Muscle layer of duodenum (tissue), 2 donors: Measurements from ENCODE around the gene PRDM15.

Source experiments
- H3K27ac ChIP-seq: one replicate; pipeline ENCODE4 v1.7.0; 2013; ENCODE audit warnings: mild to moderate bottlenecking, low read length
- H3K27me3 ChIP-seq: one replicate; pipeline ENCODE4 v1.7.0; 2013; ENCODE audit warnings: low read depth, mild to moderate bottlenecking, control low read depth, low read length
- H3K36me3 ChIP-seq, 2 donors: one replicate each; pipeline ENCODE4 v1.7.0; 2013; ENCODE audit warnings: low read length in 2 of 2, control low read depth in 1 of 2, mild to moderate bottlenecking in 1 of 2; ENCODE audit not compliant: insufficient read depth in 2 of 2, control insufficient read depth in 1 of 2
- H3K4me1 ChIP-seq, 2 donors: one replicate each; pipeline ENCODE4 v1.7.0; 2013; ENCODE audit warnings: low read length in 2 of 2, mild to moderate bottlenecking in 2 of 2, control low read depth in 1 of 2, moderate library complexity in 1 of 2; ENCODE audit not compliant: insufficient read depth in 2 of 2, control insufficient read depth in 1 of 2
- H3K4me3 ChIP-seq, 2 donors: one replicate each; pipeline ENCODE4 v1.7.0; 2013; ENCODE audit warnings: low read length in 2 of 2, low read depth in 1 of 2, mild to moderate bottlenecking in 1 of 2
- H3K9me3 ChIP-seq, 2 donors: one replicate each; pipeline ENCODE4 v1.7.0; 2013; ENCODE audit warnings: low read length in 2 of 2, control low read depth in 1 of 2, mild to moderate bottlenecking in 1 of 2; ENCODE audit not compliant: control insufficient read depth in 1 of 2
- donor health status: healthy.

Gene PRDM15

GRCh38 chr21:41827951-41828883 is 50.9 kb downstream of the PRDM15 start:
- H3K4me3 ChIP-seq, result no peak overlapping the region
- no peaks in the 10 kb centered on the region for H3K27me3 ChIP-seq
- no peaks in the 10 kb centered on the region for H3K4me1 ChIP-seq
- no peak overlapping the region for H3K27ac ChIP-seq
- H3K9me3 ChIP-seq, result no peaks in the 10 kb centered on the region
- H3K36me3 ChIP-seq, result peaks cover 4 to 29% of the 10 kb centered on the region in 2 donors

DNA sequence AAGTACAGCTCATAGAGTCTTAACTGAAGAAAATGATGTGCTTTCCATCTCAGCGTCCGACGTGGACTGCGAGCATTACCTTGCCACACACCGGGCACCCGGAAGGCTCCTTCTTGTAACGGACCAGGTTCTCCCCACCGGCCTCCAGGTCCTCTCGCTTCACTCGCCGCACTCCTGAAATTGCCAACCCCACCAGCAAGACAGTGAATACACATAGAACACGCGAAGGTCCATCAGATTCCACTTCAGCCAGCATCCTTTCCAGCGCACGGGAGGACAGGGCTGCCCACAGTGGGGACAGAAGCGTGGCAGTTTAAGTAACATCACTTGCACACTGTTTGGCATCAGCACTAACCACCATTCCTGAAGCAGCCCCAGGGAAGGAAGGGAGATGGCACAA is 53.3 kb downstream of the PRDM15 start:
- Histone ChIP-seq H3K9me3 (no peaks in the 10 kb centered on the region), H3K4me3 (no peak overlapping the region), H3K27me3 (no peaks in the 10 kb centered on the region), H3K27ac (no peak overlapping the region), H3K4me1 (no peaks in the 10 kb centered on the region), H3K36me3 (peaks cover 4 to 32% of the 10 kb centered on the region in 2 donors)

DNA sequence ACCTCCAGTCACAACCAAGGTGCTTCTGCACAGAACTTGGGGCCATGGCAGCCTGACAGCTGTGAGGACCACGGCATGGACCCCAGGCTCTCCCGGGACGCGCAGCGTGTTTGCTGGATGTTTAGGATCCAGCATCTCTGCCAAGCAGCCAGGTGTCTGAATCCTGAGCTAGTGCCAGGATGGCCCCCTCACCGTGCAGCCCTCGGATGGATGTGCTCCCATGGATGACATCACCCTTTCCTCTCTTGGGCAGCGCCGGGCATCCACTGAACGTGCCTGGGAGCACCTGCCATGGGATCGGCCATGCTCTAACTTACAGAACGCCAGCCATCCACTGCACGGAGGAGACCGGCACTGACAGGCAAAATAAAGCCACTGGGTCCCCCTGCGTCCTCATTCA is 53.9 kb downstream of the PRDM15 start:
- Histone ChIP-seq H3K36me3 (peaks cover 4 to 38% of the 10 kb centered on the region in 2 donors), H3K4me1 (no peaks in the 10 kb centered on the region), H3K27ac (no peak overlapping the region), H3K27me3 (no peaks in the 10 kb centered on the region), H3K4me3 (no peak overlapping the region), H3K9me3 (no peaks in the 10 kb centered on the region)

DNA sequence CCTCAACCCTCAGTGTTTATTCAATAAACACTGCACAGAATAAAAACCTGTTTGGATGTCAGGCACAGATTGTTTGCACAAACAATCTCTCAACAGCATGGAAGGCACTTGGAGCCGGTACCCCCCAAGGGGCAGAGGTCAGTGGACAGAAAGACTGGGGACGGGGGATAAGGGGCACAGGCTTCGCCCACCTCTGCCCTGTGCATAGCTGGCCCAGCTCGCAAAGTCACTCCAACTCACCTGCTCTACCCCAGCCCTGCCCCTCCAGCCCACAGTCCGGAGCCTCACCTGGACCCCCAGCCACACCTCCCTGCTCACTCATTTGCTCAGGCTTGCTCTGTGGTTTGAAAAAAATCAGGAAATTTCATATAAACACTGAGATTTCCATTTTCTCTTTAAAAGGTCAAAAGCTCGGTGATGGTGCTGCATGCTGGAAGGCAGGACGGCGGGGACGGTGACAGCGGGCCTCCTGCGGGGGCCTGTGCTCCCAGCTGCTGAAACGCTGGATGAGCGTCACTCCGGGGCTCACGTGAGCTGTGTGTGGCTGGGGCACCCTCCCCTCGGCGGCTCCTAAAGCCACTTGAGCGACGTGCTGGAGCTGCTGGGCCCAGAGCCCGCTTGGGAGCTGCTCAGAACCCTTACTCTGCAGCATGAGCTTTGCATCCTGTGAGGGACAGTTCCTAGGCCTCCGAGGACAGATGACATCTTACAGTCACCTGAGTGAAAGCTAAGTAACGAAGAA is 54.5 kb downstream of the PRDM15 start:
- Histone ChIP-seq H3K9me3 (no peaks in the 10 kb centered on the region), H3K4me3 (no peak overlapping the region)

DNA sequence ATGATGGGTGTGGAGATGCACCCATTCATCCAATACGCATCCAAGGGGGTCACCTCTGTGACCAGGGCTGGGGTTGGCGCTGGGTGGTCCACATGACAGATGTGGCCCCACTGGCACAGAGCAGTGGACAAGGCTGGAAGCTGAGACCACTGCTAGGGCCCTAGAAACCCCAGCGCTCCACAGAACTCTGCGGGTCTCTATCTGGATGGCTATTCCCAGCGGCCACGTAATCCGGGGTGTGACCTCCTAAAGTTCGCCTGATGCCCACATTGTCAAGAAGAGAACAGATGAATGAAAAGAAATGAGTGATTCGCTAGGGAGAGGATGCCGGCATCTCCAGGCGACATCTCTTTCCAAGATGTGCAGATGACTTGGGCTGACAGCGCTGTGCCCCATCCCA is 55.2 kb downstream of the PRDM15 start:
- H3K4me3 ChIP-seq, result no peak overlapping the region
- no peaks in the 10 kb centered on the region for H3K4me1 ChIP-seq
- H3K36me3 ChIP-seq, result peaks cover 4 to 51% of the 10 kb centered on the region in 2 donors
- no peak overlapping the region for H3K27ac ChIP-seq
- no peaks in the 10 kb centered on the region for H3K9me3 ChIP-seq
- no peaks in the 10 kb centered on the region for H3K27me3 ChIP-seq

More for the DNA sequence above, 54.5 kb downstream of the PRDM15 start:
- Histone ChIP-seq H3K4me1 (no peaks in the 10 kb centered on the region), H3K27ac (no peak overlapping the region), H3K36me3 (peaks cover 4 to 44% of the 10 kb centered on the region in 2 donors), H3K27me3 (no peaks in the 10 kb centered on the region)

DNA sequence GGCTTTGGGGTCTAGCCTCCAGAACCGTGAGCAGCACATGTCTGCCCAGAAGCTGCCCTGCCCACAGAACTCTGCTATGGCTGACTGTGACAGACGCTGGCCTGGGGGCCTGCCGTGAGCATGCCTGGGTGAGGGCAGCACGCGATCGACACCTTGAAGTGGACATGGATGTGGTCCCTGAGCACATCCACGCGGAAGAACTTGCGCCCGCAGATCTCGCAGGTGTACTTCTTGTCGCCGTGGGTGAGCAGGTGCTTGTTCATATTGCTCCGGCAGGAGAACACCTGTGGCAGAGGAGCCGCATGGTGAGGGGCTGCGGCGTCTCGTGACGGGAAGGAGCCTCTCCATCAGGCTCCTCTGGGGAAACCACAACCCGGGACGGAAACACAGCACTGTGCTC is 56.0 kb downstream of the PRDM15 start:
- peaks cover 2 to 51% of the 10 kb centered on the region in 2 donors for H3K36me3 ChIP-seq
- no peak overlapping the region for H3K4me3 ChIP-seq
- no peaks in the 10 kb centered on the region for H3K4me1 ChIP-seq
- H3K9me3 ChIP-seq, result no peaks in the 10 kb centered on the region
- no peak overlapping the region for H3K27ac ChIP-seq
- no peaks in the 10 kb centered on the region for H3K27me3 ChIP-seq

DNA sequence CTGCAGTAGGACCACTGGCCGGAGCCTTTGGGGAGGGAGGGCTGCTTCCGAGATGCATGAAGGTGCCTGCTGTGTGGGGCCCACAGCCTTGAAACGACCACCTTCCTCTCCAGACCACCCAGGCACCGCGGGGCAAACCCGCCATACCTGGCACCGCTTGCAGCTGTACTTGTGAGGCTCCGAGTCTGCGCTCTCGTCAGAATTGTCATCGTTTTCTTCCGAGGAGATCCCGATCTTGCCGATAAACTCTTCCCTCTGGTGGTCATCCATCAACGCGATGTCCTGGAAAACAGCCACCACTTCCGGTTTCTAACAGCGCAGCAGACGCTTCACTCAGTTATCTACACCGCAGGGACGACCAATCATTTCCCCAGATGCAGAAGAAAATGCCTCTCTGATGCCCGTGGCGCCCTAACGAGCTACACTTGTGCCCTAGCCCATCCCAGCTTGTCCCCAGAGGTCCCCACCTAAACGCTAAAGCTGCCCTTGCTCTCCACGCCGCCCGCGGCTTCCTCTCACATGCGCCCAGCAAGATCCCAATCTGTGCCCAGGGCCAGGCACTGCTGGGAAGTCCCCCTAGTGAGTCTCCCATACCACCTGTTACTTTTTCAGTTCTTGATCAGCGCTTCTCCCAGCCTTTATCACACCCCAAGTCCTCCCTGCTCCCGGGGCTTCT is 57.2 kb downstream of the PRDM15 start:
- Histone ChIP-seq H3K36me3 (peaks cover 0 to 51% of the 10 kb centered on the region in 2 donors), H3K27ac (no peak overlapping the region), H3K9me3 (no peaks in the 10 kb centered on the region), H3K4me3 (no peak overlapping the region), H3K27me3 (no peaks in the 10 kb centered on the region), H3K4me1 (peaks cover 0 to under 1% of the 10 kb centered on the region in 2 donors)

DNA sequence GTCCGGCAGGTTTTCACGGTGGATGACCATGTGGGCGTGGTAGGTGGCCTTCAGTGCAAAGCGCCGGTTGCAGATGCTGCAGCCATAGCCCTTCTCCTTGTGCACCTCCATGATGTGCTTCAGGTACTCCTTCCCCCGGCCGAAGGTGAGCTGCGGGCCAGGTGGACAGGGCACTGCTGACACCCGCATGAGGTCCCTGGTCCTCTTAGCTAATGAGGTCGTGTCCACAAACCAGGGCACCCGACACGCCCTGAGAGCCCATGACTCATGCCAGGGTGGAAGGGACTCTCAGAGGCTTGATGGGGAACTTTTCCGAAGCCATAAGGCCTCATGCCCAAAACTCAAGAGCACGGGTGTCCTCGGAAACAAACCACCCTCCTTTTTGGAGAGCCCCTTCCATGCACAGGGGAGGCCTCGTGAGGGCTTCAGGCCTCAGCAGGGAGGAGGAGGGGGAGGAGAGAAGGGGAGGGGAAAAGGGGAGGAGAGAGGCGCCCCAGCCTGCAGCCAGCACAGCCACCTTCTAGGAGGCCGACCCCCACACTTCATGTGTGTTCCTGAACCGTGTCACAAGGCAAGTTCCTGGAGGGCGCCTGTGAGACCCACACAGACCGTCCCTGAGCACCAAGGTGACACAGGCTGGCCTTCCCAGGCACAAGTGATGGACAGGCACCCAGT is 57.9 kb downstream of the PRDM15 start:
- peaks cover 0 to 7% of the 10 kb centered on the region in 2 donors for H3K4me1 ChIP-seq
- H3K4me3 ChIP-seq, result no peak overlapping the region
- H3K9me3 ChIP-seq, result no peaks in the 10 kb centered on the region
- H3K27ac ChIP-seq, result no peak overlapping the region
- peaks cover 0 to 51% of the 10 kb centered on the region in 2 donors for H3K36me3 ChIP-seq
- H3K27me3 ChIP-seq, result no peaks in the 10 kb centered on the region

GRCh38 chr21:41820384-41821080 is 58.6 kb downstream of the PRDM15 start:
- Histone ChIP-seq H3K27ac (no peak overlapping the region), H3K9me3 (no peaks in the 10 kb centered on the region), H3K36me3 (peaks cover 0 to 51% of the 10 kb centered on the region in 2 donors), H3K4me1 (peaks cover 0 to 7% of the 10 kb centered on the region in 2 donors), H3K4me3 (no peak overlapping the region), H3K27me3 (no peaks in the 10 kb centered on the region)

GRCh38 chr21:41819856-41820281 is 59.3 kb downstream of the PRDM15 start:
- Histone ChIP-seq H3K9me3 (no peaks in the 10 kb centered on the region), H3K27ac (no peak overlapping the region), H3K4me3 (no peak overlapping the region), H3K27me3 (no peaks in the 10 kb centered on the region), H3K4me1 (peaks cover 0 to 7% of the 10 kb centered on the region in 2 donors), H3K36me3 (peaks cover 6 to 51% of the 10 kb centered on the region in 2 donors)
